GM12892 (cell line): Measurements from ENCODE around the gene MLH3.

ENCODE experiments used
- POLR2A ChIP-seq: IDR thresholded peaks from 2 replicates; pipeline ENCODE4 v1.6.1; 2011; ENCODE audit warnings: low read depth, low read length, control low read depth
- POLR2AphosphoS5 ChIP-seq: IDR thresholded peaks from 2 replicates; pipeline ENCODE4 v1.6.1; 2011; ENCODE audit warnings: low read depth, low read length, control low read depth
- TAF1 ChIP-seq: IDR thresholded peaks from 2 replicates; pipeline ENCODE4 v1.6.1; 2011; ENCODE audit warnings: low read depth, mild to moderate bottlenecking, control low read depth, low read length, borderline replicate concordance

DNA sequence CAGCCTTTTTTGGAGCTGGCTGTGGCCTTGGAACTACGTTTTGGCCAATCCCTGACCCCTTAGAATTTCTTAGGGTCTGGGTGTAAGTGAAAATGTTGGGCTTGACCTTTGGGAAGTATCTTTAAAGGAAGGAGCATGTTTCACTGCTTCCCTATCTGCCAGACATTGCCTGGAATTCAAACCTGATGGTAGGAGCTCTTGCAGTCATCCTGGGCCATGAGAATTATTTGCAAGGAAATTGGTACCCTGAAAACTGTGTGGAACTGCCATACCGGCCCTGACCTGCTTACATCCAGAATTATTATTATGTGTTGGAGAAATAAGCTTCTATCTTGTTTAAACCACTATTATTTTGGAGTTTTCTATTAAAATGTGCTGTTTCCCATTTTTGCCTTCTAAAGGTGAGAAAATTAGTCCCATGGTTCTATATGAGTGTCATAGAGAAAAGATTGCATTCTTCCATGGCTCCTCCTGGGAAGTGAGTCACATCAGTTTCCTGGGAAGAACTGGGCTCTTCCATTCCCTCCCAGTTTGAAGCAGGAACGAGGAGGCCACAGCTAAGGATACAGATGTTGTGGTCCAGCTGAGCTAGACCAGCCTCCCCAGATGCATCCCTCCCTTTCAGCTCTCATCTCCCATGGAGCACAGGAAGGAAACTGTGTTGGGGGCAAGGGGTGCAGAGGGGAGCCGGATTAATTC lies 86.3 kb downstream of the MLH3 start:
- TF ChIP-seq POLR2AphosphoS5 (no peak), TAF1 (no peak), POLR2A (no peak)
